ENCODE measurements around the gene SLC25A5.
A peak's percentile ranks its signal among the peaks of the same experiment; 100 is the strongest.
"Not testable (repeated sequence)": the region's sequence is repeated elsewhere in the genome, so short reads cannot be mapped to it uniquely, and the experiment has no call there.

SLC25A5 gene

GRCh38 chrX:119477812-119478232 is 9.6 kb downstream of the SLC25A5 start:
- peak; percentile 61 for DNase-seq (ENCODE audit: low read depth)

- DNase-seq (ENCODE audit: low read depth), result no peak
These were observed 10.3 kb downstream of the SLC25A5 start for GRCh38 chrX:119478504-119478903.

DNA sequence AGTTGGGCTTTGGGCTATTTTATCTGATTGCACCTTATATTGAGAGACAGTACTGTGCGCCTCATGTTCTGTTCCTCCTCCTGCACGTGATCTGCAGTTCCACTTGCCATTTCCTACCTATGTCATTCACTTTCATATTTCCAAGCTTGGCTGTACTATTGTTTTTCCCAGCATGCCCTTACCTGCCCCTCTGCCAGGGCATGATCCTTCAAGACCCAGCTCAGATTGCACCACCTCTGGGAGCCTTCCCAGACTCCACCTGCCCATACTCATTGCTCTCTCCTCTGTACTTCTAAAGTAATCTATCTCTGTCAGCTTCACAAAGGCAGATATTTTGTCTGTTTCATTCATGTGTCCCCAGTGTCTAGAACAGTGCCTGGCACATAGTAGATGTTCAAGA is 11.6 kb downstream of the SLC25A5 start:
- DNase-seq (ENCODE audit: low read depth), result no peak

DNA sequence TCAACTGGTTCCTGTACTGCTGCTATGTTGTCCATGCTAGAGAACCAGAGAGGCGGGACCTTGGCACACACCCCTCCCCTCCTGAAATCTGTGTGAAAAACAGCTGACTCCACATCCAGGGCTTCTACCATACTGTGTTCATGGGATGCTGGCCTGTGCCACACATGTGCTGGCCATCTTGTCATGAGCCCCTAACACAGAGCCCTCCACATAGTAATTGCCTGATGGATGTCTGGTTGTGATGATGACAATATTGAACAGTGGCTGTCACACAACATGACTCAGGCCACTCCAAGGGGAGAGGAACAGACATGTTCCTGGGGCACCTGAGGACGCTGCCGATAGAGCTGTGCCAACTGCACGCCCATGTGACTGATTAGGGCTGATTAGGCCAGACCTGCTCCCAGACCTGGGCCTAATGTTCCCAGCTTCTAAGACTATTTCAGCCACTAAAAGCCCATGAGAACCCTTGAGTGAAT is 13.1 kb downstream of the SLC25A5 start:
- DNase-seq (ENCODE audit: low read depth), result no peak

DNA sequence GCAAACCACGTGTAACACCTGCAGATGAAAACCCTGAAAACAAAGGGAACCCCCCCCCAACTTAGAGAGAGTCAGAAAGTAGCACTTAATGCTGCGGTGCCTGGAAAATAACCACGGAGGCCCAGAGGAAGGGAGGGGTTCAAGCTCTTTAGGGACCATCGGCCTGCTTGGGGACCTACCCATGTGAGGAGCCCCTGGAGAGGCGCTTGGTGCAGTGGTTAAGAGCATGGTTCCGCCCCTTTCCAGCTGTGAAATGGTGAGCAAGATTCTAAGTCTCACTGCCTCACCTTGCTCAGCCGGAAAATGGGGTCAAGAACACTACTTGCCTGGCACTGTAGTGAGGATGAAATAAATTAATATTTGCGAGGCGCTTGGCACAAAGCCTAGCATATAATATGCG is 13.8 kb downstream of the SLC25A5 start:
- DNase-seq (ENCODE audit: low read depth), result no peak

- no peak for DNase-seq (ENCODE audit: low read depth)
These were observed 14.5 kb downstream of the SLC25A5 start for GRCh38 chrX:119482481-119483480.

GRCh38 chrX:119486745-119487144 is 18.5 kb downstream of the SLC25A5 start:
- no peak for DNase-seq (ENCODE audit: low read depth)

GRCh38 chrX:119487766-119488165 is 19.5 kb downstream of the SLC25A5 start:
- DNase-seq (ENCODE audit: low read depth), result not testable (repeated sequence)

GRCh38 chrX:119488749-119489148 is 20.5 kb downstream of the SLC25A5 start:
- DNase-seq (ENCODE audit: low read depth), result no peak

DNA sequence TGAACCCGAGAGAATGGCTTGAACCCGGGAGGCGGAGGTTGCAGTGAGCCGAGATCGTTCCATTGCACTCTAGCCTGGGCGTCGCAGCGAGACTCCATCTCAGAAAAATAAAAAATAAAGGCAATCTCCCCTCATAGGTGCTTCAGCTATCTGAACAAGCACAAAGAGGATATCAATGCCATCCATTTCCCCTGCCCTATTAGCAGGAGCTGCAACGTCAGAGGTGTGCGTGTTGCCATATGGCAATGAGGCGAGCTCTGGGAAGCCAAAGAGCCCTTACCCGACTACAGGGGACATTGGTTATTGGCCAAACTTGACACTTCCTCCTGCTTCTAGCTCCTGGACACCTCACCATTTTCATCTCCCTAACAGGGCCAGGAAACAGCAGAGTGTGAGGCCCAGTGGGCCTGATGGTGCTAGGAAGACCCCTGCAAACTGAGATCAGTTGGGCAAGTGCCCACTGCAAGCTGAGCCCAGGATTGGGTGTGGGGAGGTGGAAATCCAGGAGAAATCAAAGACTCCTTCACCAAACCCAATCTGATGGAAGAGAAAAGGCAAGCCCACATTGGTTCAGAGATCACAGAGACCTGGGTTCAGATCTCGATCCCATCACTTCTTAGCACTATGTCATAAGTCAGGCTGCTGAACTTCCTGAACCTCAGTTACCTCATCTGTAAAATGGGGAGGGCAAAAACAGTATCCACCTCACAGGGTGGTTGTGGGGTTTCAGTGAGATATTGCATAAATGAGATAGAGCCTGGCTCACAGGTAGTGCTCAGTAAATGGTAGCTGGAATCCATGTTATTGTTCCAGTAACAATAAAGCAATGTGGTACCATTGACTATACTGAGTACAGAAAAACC is 21.2 kb downstream of the SLC25A5 start:
- DNase-seq (ENCODE audit: low read depth), result no peak

GRCh38 chrX:119492463-119492862 is 24.2 kb downstream of the SLC25A5 start:
- DNase-seq (ENCODE audit: low read depth), result no peak

- DNase-seq (ENCODE audit: low read depth), result not testable (repeated sequence)
These were observed 25.7 kb downstream of the SLC25A5 start for GRCh38 chrX:119493851-119494495.

- no peak for DNase-seq (ENCODE audit: low read depth)
These were observed 27.8 kb downstream of the SLC25A5 start for GRCh38 chrX:119495734-119496726.

DNA sequence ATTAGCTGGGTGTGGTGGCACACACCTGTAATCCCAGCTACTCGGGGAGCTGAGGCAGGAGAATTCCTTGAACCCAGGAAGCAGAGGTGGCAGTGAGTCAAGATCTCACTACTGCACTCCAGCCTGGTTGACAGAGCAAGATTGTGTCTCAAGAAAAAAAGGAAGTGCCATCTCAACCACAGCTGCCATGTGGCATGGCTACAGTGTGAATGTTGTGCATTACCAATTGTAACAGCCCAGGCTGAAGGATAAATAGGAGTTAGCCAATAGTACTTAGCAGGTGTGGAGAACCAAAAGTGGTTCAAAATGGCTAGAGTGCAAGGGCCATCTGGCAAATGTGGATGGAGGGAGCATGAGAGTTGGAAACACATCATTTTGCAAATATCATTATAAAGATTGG is 28.9 kb downstream of the SLC25A5 start:
- no peak for DNase-seq (ENCODE audit: low read depth)

DNA sequence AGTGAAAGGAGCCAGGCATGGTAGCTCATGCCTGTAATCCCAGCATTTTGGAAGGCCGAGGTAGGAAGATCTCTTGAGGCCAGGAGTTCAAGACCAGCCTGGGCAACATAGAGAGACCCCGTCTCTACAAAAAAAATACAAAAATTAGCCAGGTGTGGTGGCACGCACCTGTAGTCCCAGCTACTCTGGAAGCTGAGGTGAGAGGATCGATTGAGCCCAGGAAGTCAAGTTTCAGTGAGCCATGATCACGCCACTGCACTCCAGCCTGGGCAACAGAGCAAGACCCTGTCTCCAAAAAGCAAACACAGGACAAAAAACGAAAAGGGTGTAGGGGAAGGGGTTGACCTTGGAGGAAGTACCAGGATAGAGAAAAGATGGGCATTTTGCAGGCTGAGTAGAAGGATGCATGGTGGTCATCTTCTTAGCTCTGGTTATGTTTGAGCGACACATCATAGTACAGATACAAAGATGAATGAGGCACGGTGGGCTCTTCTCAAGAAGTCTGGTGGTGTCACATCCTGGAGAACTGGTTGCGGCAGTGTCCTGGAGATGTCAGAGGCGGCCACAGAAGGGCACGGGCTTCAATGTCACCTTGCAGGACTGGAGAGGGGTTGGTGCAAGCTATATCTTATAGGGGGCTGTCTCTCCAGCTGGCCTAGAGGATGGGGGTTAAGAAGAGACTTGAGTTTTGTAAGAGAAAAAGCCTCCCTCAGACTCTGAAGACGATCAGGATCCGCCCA is 32.0 kb downstream of the SLC25A5 start:
- no peak for DNase-seq (ENCODE audit: low read depth)

- no peak for DNase-seq (ENCODE audit: low read depth)
These were observed 33.4 kb downstream of the SLC25A5 start for GRCh38 chrX:119501511-119502148.

DNA sequence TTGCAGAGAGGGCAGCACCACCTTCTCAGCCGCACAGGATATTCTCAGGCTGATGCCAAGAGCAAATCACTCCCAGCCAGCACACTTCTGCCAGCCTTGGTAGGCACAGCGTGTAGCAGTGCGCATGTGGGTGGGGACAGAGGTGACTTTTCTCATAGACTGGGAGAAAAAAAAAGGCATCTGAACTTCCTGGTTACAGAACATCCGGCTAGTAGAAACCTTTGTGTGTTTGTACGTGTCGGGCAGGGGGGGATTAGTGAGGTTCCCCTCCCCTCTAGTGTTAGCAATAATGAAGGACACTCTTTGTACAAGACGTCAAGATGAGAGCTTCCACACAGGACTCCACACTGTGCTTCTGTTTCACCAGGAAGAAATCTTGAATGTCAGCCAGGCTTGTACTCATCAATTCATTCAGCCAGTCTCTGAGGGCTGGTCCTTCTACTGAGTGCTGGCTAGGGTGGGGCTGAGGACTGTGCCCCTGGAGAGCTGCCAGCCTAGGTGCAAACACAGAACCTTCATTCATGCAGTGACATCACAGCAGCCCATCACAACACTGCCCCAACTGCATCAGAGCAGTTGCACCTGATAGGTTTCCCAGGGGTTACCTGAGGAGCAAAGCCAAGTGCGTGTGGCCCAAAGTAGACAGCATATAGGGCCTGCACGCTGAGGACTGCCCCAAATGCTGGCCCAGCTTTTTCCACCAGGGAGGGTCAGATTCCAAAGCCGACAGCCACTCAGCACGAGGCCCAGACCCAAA is 34.7 kb downstream of the SLC25A5 start:
- no peak for DNase-seq (ENCODE audit: low read depth)

DNA sequence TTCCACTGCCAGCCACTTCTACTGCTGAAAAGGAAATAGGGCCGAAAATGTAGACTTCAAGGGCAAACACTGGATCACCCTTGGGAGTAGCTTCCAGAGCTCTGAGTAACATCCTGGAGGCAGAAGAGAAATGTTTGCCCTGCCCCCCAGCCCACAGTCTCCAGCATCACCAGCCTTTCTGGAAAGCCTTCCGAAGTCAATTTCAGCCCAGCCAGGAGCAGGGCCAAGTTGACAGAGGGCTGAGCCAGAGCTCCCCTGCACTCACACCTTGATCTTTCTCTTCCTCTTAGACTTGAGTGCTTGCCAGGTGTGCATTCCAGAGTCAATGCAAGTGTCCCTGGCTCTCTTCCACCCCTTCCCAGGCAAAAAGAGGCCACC is 35.2 kb downstream of the SLC25A5 start:
- peak; percentile 71 for DNase-seq (ENCODE audit: low read depth)

DNA sequence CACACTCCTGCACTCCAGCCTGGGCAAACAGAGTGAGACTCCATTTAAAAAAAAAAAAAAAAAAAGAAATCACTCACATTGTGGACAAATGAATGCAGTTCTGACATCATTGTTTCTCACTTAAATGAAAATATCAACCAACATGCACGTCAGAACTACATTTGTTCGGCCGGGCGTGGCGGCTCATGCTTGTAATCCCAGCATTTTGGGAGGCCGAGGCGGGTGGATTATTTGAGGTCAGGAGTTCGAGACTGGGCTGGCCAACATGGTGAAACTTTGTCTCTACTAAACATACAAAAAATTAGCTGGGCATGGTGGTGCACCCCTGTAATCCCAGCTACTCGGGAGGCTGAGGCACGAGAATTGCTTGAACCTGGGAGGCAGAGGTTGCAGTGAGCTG is 36.9 kb downstream of the SLC25A5 start:
- DNase-seq (ENCODE audit: low read depth), result not testable (repeated sequence)

All from GM04503 (cell line).